GM12892 (cell line): ENCODE results near the gene SH2D3A.
"Not testable (repeated sequence)": the region's sequence is repeated elsewhere in the genome, so short reads cannot be mapped to it uniquely, and the experiment has no call there.

Source experiments
- DNase-seq: peaks from one replicate; pipeline ENCODE4 v3.0.0; 2011; ENCODE audit not compliant: insufficient read length
- FAIRE-seq: peaks from 2 replicates; lab custom pipeline; 2011; peaks lifted over from hg19 to GRCh38; lab: Jason Lieb, UNC
- POLR2A ChIP-seq: IDR thresholded peaks from 2 replicates; pipeline ENCODE4 v1.6.1; 2011; ENCODE audit warnings: low read depth, low read length, control low read depth
- POLR2AphosphoS5 ChIP-seq: IDR thresholded peaks from 2 replicates; pipeline ENCODE4 v1.6.1; 2011; ENCODE audit warnings: low read depth, low read length, control low read depth
- TAF1 ChIP-seq: IDR thresholded peaks from 2 replicates; pipeline ENCODE4 v1.6.1; 2011; ENCODE audit warnings: low read depth, mild to moderate bottlenecking, control low read depth, low read length, borderline replicate concordance

The SH2D3A gene

DNA sequence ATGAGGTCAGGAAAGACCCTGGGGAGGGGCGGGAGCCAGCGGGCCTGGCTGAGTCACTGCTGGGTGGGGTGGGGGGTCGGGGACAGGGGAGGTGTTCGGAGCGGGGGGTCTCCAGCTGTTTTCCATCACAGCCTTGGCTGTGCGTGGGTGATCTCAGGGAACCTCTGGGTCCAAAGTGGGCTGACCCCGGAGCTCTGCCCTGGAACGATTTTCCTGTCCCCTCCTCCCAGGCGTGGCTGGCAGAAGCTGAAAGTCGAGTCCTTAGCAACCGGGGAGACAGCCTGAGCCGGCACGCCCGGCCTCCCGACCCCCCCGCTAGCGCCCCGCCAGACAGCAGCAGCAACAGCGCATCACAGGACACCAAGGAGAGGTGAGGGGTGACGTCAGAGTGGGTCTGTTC, 17.2 kb downstream of the SH2D3A start:
- DNase-seq (no peak), FAIRE-seq (no peak)
- no peak for TF ChIP-seq POLR2A
- no peak for TF ChIP-seq POLR2AphosphoS5
- no peak for TF ChIP-seq TAF1

DNA sequence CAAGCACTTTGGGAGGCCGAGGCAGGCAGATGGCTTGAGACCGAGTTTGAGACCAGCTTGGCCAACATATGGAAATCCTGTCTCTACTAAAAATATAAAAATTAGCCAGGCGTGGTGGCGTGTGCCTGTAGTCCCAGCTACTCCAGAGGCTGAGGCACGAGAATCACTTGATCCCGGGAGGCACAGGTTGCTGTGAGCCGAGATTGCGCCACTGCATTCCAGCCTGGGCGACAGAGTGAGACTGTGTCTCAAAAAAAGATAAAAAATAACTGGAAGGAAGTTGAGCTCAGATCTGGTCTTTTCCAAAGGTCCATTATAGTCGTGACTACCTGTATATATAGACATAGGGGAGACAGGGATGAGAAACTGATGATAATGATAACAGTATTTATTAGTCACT, 18.7 kb downstream of the SH2D3A start:
- not testable (repeated sequence) for FAIRE-seq, DNase-seq

DNA sequence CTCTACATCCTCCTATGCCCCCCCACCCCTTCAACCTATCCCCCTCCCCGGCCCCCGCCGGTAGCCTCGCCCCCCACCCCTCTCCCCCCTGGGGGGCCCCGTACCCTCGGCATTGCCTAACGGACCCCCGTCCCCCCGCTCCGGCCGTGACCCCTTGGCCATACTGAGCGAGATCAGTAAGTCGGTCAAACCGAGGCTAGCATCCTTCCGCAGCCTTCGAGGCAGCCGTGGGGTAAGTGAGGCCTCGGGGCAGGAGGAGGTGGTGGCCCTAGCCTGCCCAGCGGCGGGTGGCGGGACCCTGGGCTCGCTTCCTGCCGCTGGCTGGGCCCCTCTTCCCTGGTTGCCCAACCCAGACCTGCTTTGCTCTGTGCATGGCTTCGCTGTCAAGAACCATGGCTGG, 21.3 kb downstream of the SH2D3A start:
- TF ChIP-seq POLR2A (no peak), POLR2AphosphoS5 (no peak), TAF1 (no peak)
- FAIRE-seq (no peak), DNase-seq (no peak)

GRCh38 chr19:6744381-6745301, 22.6 kb downstream of the SH2D3A start:
- FAIRE-seq (no peak), DNase-seq (no peak)
- TF ChIP-seq TAF1 (no peak), POLR2AphosphoS5 (no peak)

GRCh38 chr19:6743714-6744380, 23.4 kb downstream of the SH2D3A start:
- FAIRE-seq (no peak), DNase-seq (no peak)

GRCh38 chr19:6743066-6743465, 24.2 kb downstream of the SH2D3A start:
- no peak for DNase-seq
- TF ChIP-seq POLR2A (no peak), POLR2AphosphoS5 (no peak), TAF1 (no peak)
- FAIRE-seq: no peak

More at GRCh38 chr19:6743714-6744380, 23.4 kb downstream of the SH2D3A start:
- TF ChIP-seq POLR2AphosphoS5 (no peak), POLR2A (no peak), TAF1 (no peak)

DNA sequence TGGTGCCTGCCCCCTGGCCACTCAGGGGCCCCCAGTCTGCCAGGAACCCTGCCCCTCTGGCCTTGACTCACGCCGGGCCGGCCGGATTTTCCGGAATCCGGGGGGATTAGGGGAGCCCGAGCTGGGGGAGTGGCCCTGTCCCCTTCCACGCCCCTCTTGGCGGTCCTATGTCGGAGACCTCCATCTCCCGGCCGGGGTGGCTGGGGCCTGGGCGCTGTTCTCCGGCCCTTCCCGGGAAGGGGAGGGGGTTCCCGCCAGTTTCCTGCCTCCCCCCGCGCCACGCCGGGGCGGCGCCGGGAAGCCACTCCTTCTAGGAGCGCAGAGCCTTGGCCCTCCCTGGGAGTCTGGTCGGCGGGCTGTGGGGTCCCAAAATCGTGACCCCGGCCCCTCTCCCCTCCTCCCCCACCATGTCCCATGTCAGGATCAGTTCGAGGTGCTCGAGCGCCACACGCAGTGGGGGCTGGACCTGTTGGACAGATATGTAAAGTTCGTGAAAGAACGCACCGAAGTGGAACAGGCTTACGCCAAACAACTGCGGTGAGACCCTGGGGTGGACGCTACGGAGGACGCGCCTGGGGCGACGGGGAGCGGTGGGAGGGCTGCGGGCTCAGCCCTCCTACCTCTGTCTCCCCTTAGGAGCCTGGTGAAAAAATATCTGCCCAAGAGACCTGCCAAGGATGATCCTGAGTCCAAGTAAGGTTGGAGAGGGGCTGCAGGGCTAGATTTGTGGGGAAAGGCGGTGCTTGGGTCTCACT, 26.5 kb downstream of the SH2D3A start:
- TF ChIP-seq POLR2AphosphoS5 (no peak), TAF1 (no peak), POLR2A (no peak)
- FAIRE-seq (peak; percentile 94), DNase-seq (no peak)

DNA sequence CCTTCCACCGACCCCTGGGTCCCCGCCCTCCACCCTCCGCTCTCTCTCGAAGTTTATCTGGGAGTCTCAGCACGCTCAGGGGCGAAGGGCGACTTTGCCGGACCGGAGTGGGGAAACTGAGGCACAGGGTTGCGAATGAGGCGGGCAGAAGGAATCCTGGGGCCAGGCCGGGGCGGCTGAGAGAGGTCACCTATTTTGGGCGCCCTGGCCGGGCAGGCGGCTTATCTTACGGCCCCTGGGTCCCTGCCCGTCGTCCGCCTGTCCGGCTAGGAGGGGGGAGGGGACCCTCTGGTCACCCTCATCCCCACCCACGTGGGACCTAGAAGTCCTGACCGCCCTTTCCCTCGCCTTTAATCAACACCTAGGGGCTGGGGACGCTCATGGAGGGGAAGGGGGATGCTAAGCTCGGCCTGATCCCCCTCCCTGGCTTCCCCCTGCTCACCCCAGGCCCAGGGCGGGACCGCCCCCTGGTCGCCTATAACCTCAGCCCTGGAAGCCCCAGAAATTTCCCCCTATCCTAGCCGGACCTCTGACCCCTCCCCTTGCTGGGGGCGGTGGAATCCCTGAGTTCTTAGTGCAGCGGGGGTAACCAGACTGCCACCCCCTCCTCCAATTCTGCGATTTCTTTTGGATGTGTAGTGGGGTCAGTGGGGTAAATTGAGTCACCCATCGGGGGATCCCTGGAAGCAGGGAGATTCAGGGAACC, 27.2 kb downstream of the SH2D3A start:
- DNase-seq (no peak), FAIRE-seq (peak; percentile 9)
- TF ChIP-seq TAF1 (no peak), POLR2AphosphoS5 (no peak), POLR2A (no peak)

- DNase-seq: peak; percentile 87
- peak; percentile 70 for FAIRE-seq
- TF ChIP-seq POLR2AphosphoS5 (no peak), TAF1 (no peak), POLR2A (no peak)
Observed at GRCh38 chr19:6739390-6739882, 27.8 kb downstream of the SH2D3A start, which contains the start of gene TRIP10. TSS of gene TRIP10 (plus strand) at chr19:6739680. CDS start at chr19:6739762, 82 bp downstream.

DNA sequence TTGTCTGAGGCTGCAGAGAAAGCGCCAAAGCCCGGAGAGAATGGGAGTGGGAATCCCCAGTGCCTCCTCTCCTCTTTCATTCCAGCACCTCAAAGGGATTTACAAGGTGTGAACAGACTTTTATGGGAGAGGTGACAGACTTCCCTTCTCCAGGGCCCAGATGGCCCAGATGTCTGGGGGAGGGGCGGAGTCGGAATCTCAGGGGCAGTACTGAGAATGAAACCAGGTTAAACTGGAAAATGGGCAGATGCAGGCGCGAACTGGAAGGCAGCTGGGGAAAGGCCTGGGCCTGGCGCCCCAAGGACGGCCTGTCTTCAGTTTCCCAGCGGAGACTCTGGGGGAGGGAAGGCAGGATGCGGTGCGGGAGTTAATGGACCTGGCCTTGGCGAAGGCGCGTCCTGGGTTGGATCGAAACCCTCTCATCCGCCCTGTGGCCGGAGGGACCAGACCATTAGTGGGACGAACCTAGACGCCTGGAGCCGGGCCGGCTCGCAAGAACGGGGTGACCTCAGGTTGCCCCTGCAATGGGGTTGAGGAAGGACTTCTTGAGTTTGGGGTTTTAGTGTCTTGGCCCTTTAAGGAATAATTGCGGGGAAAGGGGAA, 28.3 kb downstream of the SH2D3A start:
- peak; percentile 62 for FAIRE-seq
- DNase-seq: no peak

More for the DNA sequence above, 28.3 kb downstream of the SH2D3A start:
- no peak for TF ChIP-seq POLR2A
